Natural killer cell (primary cell): ENCODE measurements around the gene FAR2. TPM values are rescaled to one million over a fixed set of nuclear protein-coding genes. Genes with fewer than 3 reads are reported as not detected.

Experiments used
- ATAC-seq, 3 donors: fragments of 150-1000 bp in 2 of 3; fragments of 200-7000 bp in 1 of 3; cut with Tn5 transposase; 1 replicate in 1 of 3; 2 replicates in 2 of 3; pipeline ENCODE4 v1.10.0; 2021; ENCODE audit warnings: mild to moderate bottlenecking in 2 of 3, moderate library complexity in 2 of 3
- DNase-seq, 2 donors: peaks; one replicate each; pipeline versions ENCODE4 v3.0.0 to v3.0.0-alpha.2; 2013 to 2021; ENCODE audit warnings: mixed read lengths in 1 of 2
- H3K27ac ChIP-seq: one replicate; pipeline ENCODE4 v1.5.1; 2013; ENCODE audit warnings: mild to moderate bottlenecking, low read length
- H3K27me3 ChIP-seq: one replicate; pipeline ENCODE4 v1.6.1; 2013; ENCODE audit warnings: low read length; ENCODE audit not compliant: control insufficient read depth, insufficient read depth
- H3K36me3 ChIP-seq: one replicate; pipeline ENCODE4 v1.6.1; 2013; ENCODE audit warnings: low read length; ENCODE audit not compliant: control insufficient read depth, insufficient read depth
- H3K4me1 ChIP-seq: one replicate; pipeline ENCODE4 v1.6.1; 2013; ENCODE audit warnings: low read length; ENCODE audit not compliant: control insufficient read depth, insufficient read depth
- H3K4me3 ChIP-seq: one replicate; pipeline ENCODE4 v1.5.1; 2013; ENCODE audit warnings: low read length
- H3K9me3 ChIP-seq: one replicate; pipeline ENCODE4 v1.6.1; 2013; ENCODE audit warnings: low read length; ENCODE audit not compliant: control insufficient read depth, insufficient read depth
- H3K27ac Mint-ChIP-seq, 2 donors: one replicate each; pipeline ENCODE4 v1.8.0; 2022; ENCODE audit warnings: mild to moderate bottlenecking in 2 of 2, mixed read lengths in 2 of 2, moderate library complexity in 1 of 2
- H3K27me3 Mint-ChIP-seq, 2 donors: one replicate each; pipeline ENCODE4 v1.8.0; 2022; ENCODE audit warnings: low read depth in 2 of 2, mixed read lengths in 2 of 2
- H3K36me3 Mint-ChIP-seq: one replicate; pipeline ENCODE4 v1.8.0; 2022; ENCODE audit warnings: mixed read lengths
- H3K4me1 Mint-ChIP-seq, 2 donors: one replicate each; pipeline ENCODE4 v1.8.0; 2022; ENCODE audit warnings: mixed read lengths in 2 of 2
- H3K4me3 Mint-ChIP-seq: one replicate; pipeline ENCODE4 v1.8.0; 2022; ENCODE audit warnings: mild to moderate bottlenecking, moderate library complexity, mixed read lengths
- H3K9me3 Mint-ChIP-seq, 2 donors: one replicate each; pipeline ENCODE4 v1.8.0; 2022; ENCODE audit warnings: mixed read lengths in 2 of 2
- WGBS: methylation state at CpG from one replicate; pipeline ENCODE4 v1.1.7; 2013; ENCODE audit warnings: missing lambda C conversion rate; ENCODE audit not compliant: insufficient coverage; 5-methylcytosine and 5-hydroxymethylcytosine counted together
- intact Hi-C: fragments of 100-400 bp; cut with micrococcal nuclease; formaldehyde crosslinking; loops from one replicate; pipeline ENCODE4 v1.14.2; 2022
- total RNA-seq, 4 donors: library from RNA; stranded (reverse); fragments of 120-200 nt in 1 of 4; gene quantifications; one replicate each; pipeline versions ENCODE4 v1.2.3 to v1.2.4, GENCODE V29; 2013 to 2022
- TF ChIP-seq, protein P1 (sequence below): fragments of 200-600 bp; IDR thresholded peaks from one replicate; pipeline ENCODE4 v1.8.0; 2022; ENCODE audit warnings: antibody characterized with exemption

The FAR2 gene
- total RNA-seq, 3 donors from 2014 or later (not counting 1 experiment from before 2014, with no cell fraction given) = 1.5 to 3.5 (median 1.7) TPM

DNA sequence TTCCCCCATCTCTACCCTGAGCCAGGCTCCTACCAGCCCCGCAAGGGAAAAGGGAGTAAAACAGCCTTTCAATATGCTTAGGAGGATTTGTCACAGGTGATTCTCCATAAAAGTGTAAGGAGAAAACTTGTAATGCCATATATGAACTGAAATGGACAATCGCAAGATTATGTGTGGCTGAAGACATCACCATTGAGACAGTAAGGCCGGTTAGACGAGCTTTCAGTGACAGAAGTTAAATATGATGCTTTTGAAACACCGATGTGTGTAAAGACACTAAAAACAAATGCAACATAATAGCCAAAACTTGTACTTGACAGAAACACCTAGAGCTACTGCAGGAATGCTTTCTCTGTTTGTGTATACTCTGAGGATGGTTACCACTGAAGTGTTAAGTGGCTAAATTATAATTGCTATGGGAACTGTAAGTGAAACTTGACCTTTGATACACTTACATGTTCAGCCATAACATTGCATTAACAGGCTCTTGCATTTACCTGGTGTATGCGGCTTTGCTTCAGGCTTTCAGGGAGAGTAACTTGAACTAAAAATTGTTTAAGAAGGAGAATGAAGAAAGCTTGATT, 42.3 kb downstream of the FAR2 start:
- Histone ChIP-seq H3K27me3 (no peaks in the 10 kb centered on the region), H3K4me3 (no peak overlapping the region), H3K27ac (no peak overlapping the region), H3K4me1 (no peaks in the 10 kb centered on the region), H3K9me3 (no peaks in the 10 kb centered on the region), H3K36me3 (no peaks in the 10 kb centered on the region)
- Mint-ChIP-seq H3K9me3 (no peaks in the 10 kb centered on the region), H3K27me3 (no peaks in the 10 kb centered on the region), H3K4me3 (no peak overlapping the region), H3K36me3 (no peaks in the 10 kb centered on the region), H3K27ac (no peak overlapping the region), H3K4me1 (no peaks in the 10 kb centered on the region)
- 100% methylated on average over 3 of the region's 6 CpGs for whole genome bisulfite sequencing
- intact Hi-C loops = no loop called here
- DNase-seq = no peak
- no peak for ATAC-seq
- TF ChIP-seq, protein P1, sequence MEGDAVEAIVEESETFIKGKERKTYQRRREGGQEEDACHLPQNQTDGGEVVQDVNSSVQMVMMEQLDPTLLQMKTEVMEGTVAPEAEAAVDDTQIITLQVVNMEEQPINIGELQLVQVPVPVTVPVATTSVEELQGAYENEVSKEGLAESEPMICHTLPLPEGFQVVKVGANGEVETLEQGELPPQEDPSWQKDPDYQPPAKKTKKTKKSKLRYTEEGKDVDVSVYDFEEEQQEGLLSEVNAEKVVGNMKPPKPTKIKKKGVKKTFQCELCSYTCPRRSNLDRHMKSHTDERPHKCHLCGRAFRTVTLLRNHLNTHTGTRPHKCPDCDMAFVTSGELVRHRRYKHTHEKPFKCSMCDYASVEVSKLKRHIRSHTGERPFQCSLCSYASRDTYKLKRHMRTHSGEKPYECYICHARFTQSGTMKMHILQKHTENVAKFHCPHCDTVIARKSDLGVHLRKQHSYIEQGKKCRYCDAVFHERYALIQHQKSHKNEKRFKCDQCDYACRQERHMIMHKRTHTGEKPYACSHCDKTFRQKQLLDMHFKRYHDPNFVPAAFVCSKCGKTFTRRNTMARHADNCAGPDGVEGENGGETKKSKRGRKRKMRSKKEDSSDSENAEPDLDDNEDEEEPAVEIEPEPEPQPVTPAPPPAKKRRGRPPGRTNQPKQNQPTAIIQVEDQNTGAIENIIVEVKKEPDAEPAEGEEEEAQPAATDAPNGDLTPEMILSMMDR = no peak

DNA sequence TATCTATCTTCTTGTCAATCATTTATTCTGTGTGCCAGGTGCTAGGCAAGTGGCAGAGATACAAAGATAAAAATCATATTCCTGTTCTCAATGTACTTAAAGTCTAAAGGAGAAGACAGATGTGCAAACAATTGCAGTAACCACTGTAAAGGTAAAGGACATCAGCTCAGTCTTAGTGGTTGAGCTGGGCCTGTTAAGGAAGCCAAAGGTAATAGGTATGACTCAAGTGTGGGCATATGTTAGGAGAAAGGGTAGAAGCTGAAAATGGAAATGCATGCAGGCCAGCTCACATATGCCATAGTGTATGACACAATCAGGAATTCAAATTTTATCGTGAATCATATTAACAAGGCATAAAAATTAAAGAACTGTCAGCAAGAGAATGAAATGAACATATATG, 49.8 kb downstream of the FAR2 start:
- H3K4me1 ChIP-seq = no peaks in the 10 kb centered on the region
- ATAC-seq (no peak), DNase-seq (no peak)
- no peaks in the 10 kb centered on the region for H3K27me3 ChIP-seq
- no peak overlapping the region for H3K4me3 ChIP-seq
- 94% methylated on average over 1 of the region's 1 CpG for WGBS
- Mint-ChIP-seq H3K27ac (no peak overlapping the region), H3K9me3 (peaks cover 0 to 2% of the 10 kb centered on the region in 2 donors), H3K36me3 (no peaks in the 10 kb centered on the region), H3K27me3 (no peaks in the 10 kb centered on the region), H3K4me1 (no peaks in the 10 kb centered on the region), H3K4me3 (no peak overlapping the region)
- no peak overlapping the region for H3K27ac ChIP-seq
- TF ChIP-seq, protein P1 = no peak
- H3K36me3 ChIP-seq = no peaks in the 10 kb centered on the region
- no peaks in the 10 kb centered on the region for H3K9me3 ChIP-seq
- intact Hi-C loops = no loop called here

DNA sequence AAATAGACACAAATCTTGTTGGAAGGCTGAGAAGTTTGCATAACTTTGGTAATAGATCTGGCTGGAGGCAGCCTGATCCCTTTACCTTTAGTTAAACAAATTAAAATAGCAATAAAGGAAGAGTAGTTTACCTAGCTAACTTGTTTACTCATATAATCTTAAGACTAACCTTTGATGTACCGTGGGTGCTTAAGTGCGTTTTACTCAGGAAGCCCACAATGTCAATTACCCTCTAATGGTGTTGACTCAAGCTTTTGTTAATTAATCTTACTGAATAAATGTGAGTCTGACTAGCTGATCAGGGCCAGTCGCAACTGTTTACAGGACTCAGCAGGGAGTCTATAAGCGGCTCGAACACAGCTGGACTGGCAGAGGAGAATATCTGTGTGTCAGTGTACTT, 51.5 kb downstream of the FAR2 start:
- no peaks in the 10 kb centered on the region for H3K36me3 Mint-ChIP-seq
- TF ChIP-seq, protein P1 = no peak
- WGBS = 72% methylated on average over 5 of the region's 5 CpGs

DNA sequence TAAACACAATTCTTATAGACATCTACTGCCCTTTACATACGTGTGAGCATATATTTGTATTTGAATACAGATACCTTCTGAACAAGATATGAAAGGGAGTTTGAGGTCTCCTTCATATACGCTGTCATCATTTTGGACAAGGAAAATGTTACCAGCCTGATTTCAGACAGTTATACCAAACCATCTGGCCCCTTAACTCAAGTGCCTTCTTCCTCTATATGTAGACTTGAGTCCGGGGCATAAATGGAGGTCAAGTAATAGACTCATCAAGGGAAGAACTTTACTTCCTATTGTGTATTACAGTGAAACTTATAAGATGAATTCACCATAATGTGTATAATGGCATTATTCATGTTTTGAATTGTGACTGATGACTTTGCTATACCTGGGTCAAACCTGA, 52.2 kb downstream of the FAR2 start:
- no peaks in the 10 kb centered on the region for H3K9me3 ChIP-seq
- H3K36me3 ChIP-seq = no peaks in the 10 kb centered on the region
- ATAC-seq (no peak), DNase-seq (no peak)
- Mint-ChIP-seq H3K27ac (no peak overlapping the region), H3K9me3 (peaks cover 2% of the 10 kb centered on the region in 2 donors), H3K4me3 (no peak overlapping the region), H3K36me3 (no peaks in the 10 kb centered on the region), H3K27me3 (no peaks in the 10 kb centered on the region), H3K4me1 (no peaks in the 10 kb centered on the region)
- no peak overlapping the region for H3K4me3 ChIP-seq
- WGBS = no CpG with 5 or more reads among the region's 3 CpGs
- TF ChIP-seq, protein P1 = no peak
- intact Hi-C loops = no loop called here
- H3K4me1 ChIP-seq = no peaks in the 10 kb centered on the region
- no peaks in the 10 kb centered on the region for H3K27me3 ChIP-seq
- H3K27ac ChIP-seq = no peak overlapping the region

More for the DNA sequence above, 51.5 kb downstream of the FAR2 start:
- no peak overlapping the region for H3K4me3 Mint-ChIP-seq
- Histone ChIP-seq H3K36me3 (no peaks in the 10 kb centered on the region), H3K4me1 (no peaks in the 10 kb centered on the region), H3K4me3 (no peak overlapping the region), H3K9me3 (no peaks in the 10 kb centered on the region), H3K27me3 (no peaks in the 10 kb centered on the region), H3K27ac (no peak overlapping the region)
- intact Hi-C loops = no loop called here
- ATAC-seq = no peak
- no peaks in the 10 kb centered on the region for H3K27me3 Mint-ChIP-seq
- H3K9me3 Mint-ChIP-seq = peaks cover 2% of the 10 kb centered on the region in 2 donors
- H3K4me1 Mint-ChIP-seq = no peaks in the 10 kb centered on the region
- H3K27ac Mint-ChIP-seq = no peak overlapping the region
- DNase-seq = no peak
